Measurements from ENCODE around the gene FAT1. TPM values are rescaled to one million over a fixed set of nuclear protein-coding genes. Genes with fewer than 3 reads are reported as not detected.

Gene FAT1
- total and polyA plus RNA-seq, 9 of the 15 experiments (the other 6 are each of a cell fraction or from before 2014, with no cell fraction given): 6.0 to 38.4 (median 21.4) TPM

DNA sequence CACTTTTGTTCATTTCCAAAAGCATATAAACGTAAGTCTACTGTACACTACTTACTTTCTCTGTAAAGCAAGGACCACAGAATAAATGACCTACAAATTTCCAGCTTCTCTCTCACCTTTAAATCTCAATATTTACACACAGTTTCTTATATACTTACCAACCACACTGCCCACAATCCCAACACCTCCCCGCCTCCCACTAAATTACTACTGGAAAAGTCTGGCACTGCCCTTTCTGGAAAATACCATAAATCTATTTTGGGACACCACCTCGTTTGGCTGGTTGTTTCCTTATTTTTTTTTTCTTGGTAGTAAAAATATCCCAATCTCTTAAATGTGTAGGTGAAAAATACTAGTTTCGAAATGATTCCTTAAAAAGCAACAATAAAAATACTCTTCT is 19.6 kb downstream of the FAT1 start:
- Histone ChIP-seq H3K9me1 (ENCODE audit: control insufficient read depth, insufficient read depth, low read length) (no peaks in the 10 kb centered on the region), H3K27me3 (ENCODE audit: control insufficient read depth in 2 of 2, insufficient read depth in 2 of 2, low read length in 2 of 2) (no peaks in the 10 kb centered on the region), H3K9ac (ENCODE audit: insufficient read depth in 1 of 2, low read depth in 2 of 2, low read length in 2 of 2) (no peak overlapping the region), H3K9me3 (replicated peaks; ENCODE audit: control insufficient read depth, insufficient read depth, low read depth, low read length) (no peaks in the 10 kb centered on the region), H4K20me1 (replicated peaks; ENCODE audit: control insufficient read depth, insufficient read depth, low read length) (no peaks in the 10 kb centered on the region), H3K79me2 (ENCODE audit: control insufficient read depth, insufficient read depth, low read length) (no peaks in the 10 kb centered on the region), H3K4me3 (no peak overlapping the region), H3K4me1 (replicated peaks in 1 of 2; ENCODE audit: control insufficient read depth in 2 of 2, insufficient read depth in 2 of 2, low read length in 2 of 2) (peaks cover 0 to 5% of the 10 kb centered on the region in 2 experiments; a peak in 2 of 5 replicates), H3K36me3 (ENCODE audit: control insufficient read depth, insufficient read depth, low read length) (peaks cover 26% of the 10 kb centered on the region; the same call in 2 of the 3 replicates), H2AFZ (ENCODE audit: low read depth, low read length) (no peak overlapping the region), H3K4me2 (ENCODE audit: insufficient read depth, low read length) (no peak overlapping the region), H3K27ac (ENCODE audit: extremely low read depth, low read depth, low read length) (no peak overlapping the region)
- POLR2A ChIA-PET: no interaction called here
- CTCF ChIA-PET (ENCODE audit: low intra/inter-chr PET ratio): no interaction called here
- in situ Hi-C loops (cut with MboI): no loop called here
- BruUV-seq (replicated peaks): no TSS peak
- no peak for DNase-seq (ENCODE audit: extremely low read depth in 1 of 4, low spot score in 3 of 4)
- FAIRE-seq: no peak
- 39% methylated on average over 4 of the region's 4 CpGs for WGBS (ENCODE audit: insufficient coverage, low coverage, missing lambda C conversion rate)
- intact Hi-C loops (cut with micrococcal nuclease): no loop called here
- TF ChIP-seq, protein P1, sequence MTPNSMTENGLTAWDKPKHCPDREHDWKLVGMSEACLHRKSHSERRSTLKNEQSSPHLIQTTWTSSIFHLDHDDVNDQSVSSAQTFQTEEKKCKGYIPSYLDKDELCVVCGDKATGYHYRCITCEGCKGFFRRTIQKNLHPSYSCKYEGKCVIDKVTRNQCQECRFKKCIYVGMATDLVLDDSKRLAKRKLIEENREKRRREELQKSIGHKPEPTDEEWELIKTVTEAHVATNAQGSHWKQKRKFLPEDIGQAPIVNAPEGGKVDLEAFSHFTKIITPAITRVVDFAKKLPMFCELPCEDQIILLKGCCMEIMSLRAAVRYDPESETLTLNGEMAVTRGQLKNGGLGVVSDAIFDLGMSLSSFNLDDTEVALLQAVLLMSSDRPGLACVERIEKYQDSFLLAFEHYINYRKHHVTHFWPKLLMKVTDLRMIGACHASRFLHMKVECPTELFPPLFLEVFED (CRISPR knock-in tag; conservative IDR thresholded peaks at IDR 0.05): no peak
- no peak for TF ChIP-seq DNMT1 (IDR thresholded peaks at IDR 0.05)
- TF ChIP-seq SRSF3 (IDR thresholded peaks at IDR 0.05; ENCODE audit: insufficient read depth, low read length): no peak
- no peak for TF ChIP-seq U2AF2 (optimal IDR thresholded peaks at IDR 0.05; ENCODE audit: low read depth, low read length)
- ATAC-seq: no peak

DNA sequence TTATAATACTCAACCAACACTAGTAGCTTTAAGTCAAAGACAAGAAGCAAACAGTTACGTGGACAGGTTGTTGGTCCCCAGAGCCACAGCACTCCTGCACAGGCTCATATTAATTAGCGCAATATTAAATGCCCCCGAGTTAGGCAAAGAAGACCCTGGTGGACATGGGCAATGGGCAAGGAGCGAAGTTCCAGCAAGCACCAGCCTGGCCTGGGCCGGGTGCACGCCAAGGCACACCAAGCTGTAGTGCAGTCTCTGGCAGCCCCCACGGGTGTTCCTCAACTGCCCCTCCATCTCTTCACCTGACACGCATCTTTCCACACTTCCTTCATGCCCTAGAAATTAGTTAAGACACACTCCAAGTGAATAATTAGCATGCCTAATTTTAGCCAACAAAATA is 20.1 kb downstream of the FAT1 start:
- H3K9me3 ChIP-seq (replicated peaks; ENCODE audit: control insufficient read depth, insufficient read depth, low read depth, low read length): no peaks in the 10 kb centered on the region
- H2AFZ ChIP-seq (ENCODE audit: low read depth, low read length): no peak overlapping the region
- no peaks in the 10 kb centered on the region for H3K9me1 ChIP-seq (ENCODE audit: control insufficient read depth, insufficient read depth, low read length)
- ChIA-PET POLR2A (no interaction called here), CTCF (ENCODE audit: low intra/inter-chr PET ratio) (no interaction called here)
- 55% methylated on average over 8 of the region's 8 CpGs for WGBS (ENCODE audit: insufficient coverage, low coverage, missing lambda C conversion rate)
- in situ Hi-C loops (cut with MboI): no loop called here
- H3K4me1 ChIP-seq (replicated peaks in 1 of 2; ENCODE audit: control insufficient read depth in 2 of 2, insufficient read depth in 2 of 2, low read length in 2 of 2): peaks cover 0 to 5% of the 10 kb centered on the region in 2 experiments; a peak in 2 of 5 replicates
- peaks cover 20% of the 10 kb centered on the region; the same call in 1 of the 3 replicates for H3K36me3 ChIP-seq (ENCODE audit: control insufficient read depth, insufficient read depth, low read length)
- H3K79me2 ChIP-seq (ENCODE audit: control insufficient read depth, insufficient read depth, low read length): no peaks in the 10 kb centered on the region
- no peak overlapping the region for H3K27ac ChIP-seq (ENCODE audit: extremely low read depth, low read depth, low read length)
- H3K9ac ChIP-seq (ENCODE audit: insufficient read depth in 1 of 2, low read depth in 2 of 2, low read length in 2 of 2): no peak overlapping the region
- BruUV-seq (replicated peaks): no TSS peak
- no peaks in the 10 kb centered on the region for H4K20me1 ChIP-seq (replicated peaks; ENCODE audit: control insufficient read depth, insufficient read depth, low read length)
- H3K27me3 ChIP-seq (ENCODE audit: control insufficient read depth in 2 of 2, insufficient read depth in 2 of 2, low read length in 2 of 2): no peaks in the 10 kb centered on the region
- DNase-seq (ENCODE audit: extremely low read depth in 1 of 4, low spot score in 3 of 4): no peak
- no peak for FAIRE-seq
- ATAC-seq: no peak
- no peak overlapping the region for H3K4me3 ChIP-seq
- intact Hi-C loops (cut with micrococcal nuclease): no loop called here
- no peak overlapping the region for H3K4me2 ChIP-seq (ENCODE audit: insufficient read depth, low read length)
- TF ChIP-seq ZNF644 (tag; IDR thresholded peaks at IDR 0.05; ENCODE audit: low read depth) (no peak), MIER1 (IDR thresholded peaks at IDR 0.05; ENCODE audit: low read depth) (no peak), RFX5 (IDR thresholded peaks at IDR 0.05; ENCODE audit: low read depth, low read length) (no peak), HOXB6 (CRISPR knock-in tag; IDR thresholded peaks at IDR 0.05; ENCODE audit: borderline replicate concordance) (no peak), FOXP1 (CRISPR knock-in tag; IDR thresholded peaks at IDR 0.05) (no peak), HDAC1 (IDR thresholded peaks at IDR 0.05) (no peak), KAT8 (IDR thresholded peaks at IDR 0.05; ENCODE audit: low read depth) (no peak), ZNF24 (IDR thresholded peaks at IDR 0.05) (no peak)
- TF ChIP-seq, protein P2, sequence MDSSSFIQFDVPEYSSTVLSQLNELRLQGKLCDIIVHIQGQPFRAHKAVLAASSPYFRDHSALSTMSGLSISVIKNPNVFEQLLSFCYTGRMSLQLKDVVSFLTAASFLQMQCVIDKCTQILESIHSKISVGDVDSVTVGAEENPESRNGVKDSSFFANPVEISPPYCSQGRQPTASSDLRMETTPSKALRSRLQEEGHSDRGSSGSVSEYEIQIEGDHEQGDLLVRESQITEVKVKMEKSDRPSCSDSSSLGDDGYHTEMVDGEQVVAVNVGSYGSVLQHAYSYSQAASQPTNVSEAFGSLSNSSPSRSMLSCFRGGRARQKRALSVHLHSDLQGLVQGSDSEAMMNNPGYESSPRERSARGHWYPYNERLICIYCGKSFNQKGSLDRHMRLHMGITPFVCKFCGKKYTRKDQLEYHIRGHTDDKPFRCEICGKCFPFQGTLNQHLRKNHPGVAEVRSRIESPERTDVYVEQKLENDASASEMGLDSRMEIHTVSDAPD (CRISPR knock-in tag; IDR thresholded peaks at IDR 0.05): no peak
- TF ChIP-seq, protein P3, sequence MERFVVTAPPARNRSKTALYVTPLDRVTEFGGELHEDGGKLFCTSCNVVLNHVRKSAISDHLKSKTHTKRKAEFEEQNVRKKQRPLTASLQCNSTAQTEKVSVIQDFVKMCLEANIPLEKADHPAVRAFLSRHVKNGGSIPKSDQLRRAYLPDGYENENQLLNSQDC (CRISPR knock-in tag; IDR thresholded peaks at IDR 0.05): no peak
